B cell (primary cell): ENCODE measurements around the gene ASTN2. TPM values are rescaled to one million over a fixed set of nuclear protein-coding genes. Genes with fewer than 3 reads are reported as not detected.

ENCODE experiments used
- ATAC-seq: fragments of 200-7000 bp; cut with Tn5 transposase; one replicate; pipeline ENCODE4 v1.10.0; 2021; ENCODE audit warnings: low read depth, mild to moderate bottlenecking, moderate number of reproducible peaks, moderate library complexity
- CTCF ChIA-PET: fragments of 350-600 bp; sonication (Branson Sonifier 250); formaldehyde crosslinking; loops from one replicate; lab custom pipeline; 2021; ENCODE audit warnings: antibody characterized with exemption, inconsistent platforms; lab: Charles Lee
- POLR2A ChIA-PET: fragments of 350-600 bp; sonication (Branson Sonifier 250); formaldehyde crosslinking; loops from one replicate; lab custom pipeline; 2021; ENCODE audit warnings: antibody characterized with exemption; lab: Charles Lee
- DNase-seq: peaks from one replicate; pipeline ENCODE4 v3.0.0; 2013
- H2AFZ ChIP-seq: 2 replicates; pipeline ENCODE4 v1.6.1; 2012; ENCODE audit warnings: mild to moderate bottlenecking, low read depth, low read length; ENCODE audit not compliant: insufficient read depth, poor library complexity, severe bottlenecking
- H3K27ac ChIP-seq, 2 donors: 1 replicate in 1 of 2; 2 replicates in 1 of 2; pipeline ENCODE4 v1.5.1; 2012 to 2013; ENCODE audit warnings: low read length in 2 of 2, mild to moderate bottlenecking in 2 of 2, moderate library complexity in 1 of 2
- H3K27me3 ChIP-seq, 4 experiments: fragments of 200-600 bp in 1 of 4; sonication (generic) in 1 of 4; replicated peaks in 1 of 4; 1 replicate in 2 of 4; 2 replicates in 2 of 4; pipeline versions ENCODE4 v1.6.1 to v1.7.0; 2013 to 2016; ENCODE audit warnings: low read length in 3 of 4, mild to moderate bottlenecking in 2 of 4, mixed read lengths in 1 of 4, moderate library complexity in 1 of 4; ENCODE audit not compliant: insufficient read depth in 4 of 4, control insufficient read depth in 3 of 4; ENCODE audit errors: control extremely low read depth in 1 of 4
- H3K36me3 ChIP-seq, 2 experiments: replicated peaks in 1 of 2; 1 replicate in 1 of 2; 2 replicates in 1 of 2; pipeline versions ENCODE4 v1.6.1 to v1.7.1; 2013; ENCODE audit warnings: low read length in 1 of 2; ENCODE audit not compliant: insufficient read depth in 2 of 2, control insufficient read depth in 1 of 2; ENCODE audit errors: control extremely low read depth in 1 of 2, extremely low read depth in 1 of 2
- H3K4me1 ChIP-seq, 2 donors: fragments of 200-600 bp in 1 of 2; sonication (generic) in 1 of 2; 1 replicate in 1 of 2; 2 replicates in 1 of 2; pipeline versions ENCODE4 v1.5.1 to v1.6.1; 2013 to 2017; ENCODE audit warnings: low read length in 2 of 2; ENCODE audit not compliant: control insufficient read depth in 2 of 2, insufficient read depth in 2 of 2
- H3K4me2 ChIP-seq: replicated peaks from 2 replicates; pipeline ENCODE3; 2012; ENCODE audit warnings: mild to moderate bottlenecking, low read depth, low read length; ENCODE audit not compliant: poor library complexity, severe bottlenecking
- H3K4me3 ChIP-seq, 5 experiments: fragments of 200-600 bp in 1 of 5; sonication (generic) in 1 of 5; 1 replicate in 3 of 5; 2 replicates in 2 of 5; pipeline versions ENCODE4 v1.5.1 to v1.7.0; 2011 to 2016; ENCODE audit warnings: low read length in 4 of 5, mild to moderate bottlenecking in 4 of 5, low read depth in 2 of 5, control low read depth in 1 of 5, moderate library complexity in 1 of 5; ENCODE audit not compliant: insufficient read depth in 1 of 5; ENCODE audit errors: control extremely low read depth in 1 of 5, extremely low read depth in 1 of 5
- H3K79me2 ChIP-seq: fragments of 200-600 bp; sonication (generic); one replicate; pipeline ENCODE4 v1.6.0; 2016; ENCODE audit warnings: low read length; ENCODE audit not compliant: control insufficient read depth, insufficient read depth
- H3K9ac ChIP-seq: fragments of 200-600 bp; sonication (generic); 2 replicates; pipeline ENCODE4 v1.6.1; 2017; ENCODE audit warnings: mild to moderate bottlenecking, low read length, moderate library complexity
- H3K9me3 ChIP-seq, 3 donors: one replicate each; pipeline versions ENCODE4 v1.6.1 to v1.7.1; 2013; ENCODE audit warnings: low read length in 2 of 3; ENCODE audit not compliant: control insufficient read depth in 2 of 3, insufficient read depth in 1 of 3; ENCODE audit errors: control extremely low read depth in 1 of 3
- H4K20me1 ChIP-seq: 2 replicates; pipeline ENCODE4 v1.6.0; 2012; ENCODE audit warnings: mild to moderate bottlenecking, low read length; ENCODE audit not compliant: insufficient read depth, control insufficient read depth, poor library complexity, severe bottlenecking
- H3K27ac Mint-ChIP-seq: one replicate; pipeline ENCODE4 v1.8.0; 2021; ENCODE audit warnings: mixed read lengths
- H3K27me3 Mint-ChIP-seq: one replicate; pipeline ENCODE4 v1.8.0; 2021; ENCODE audit warnings: mixed read lengths
- H3K4me1 Mint-ChIP-seq: one replicate; pipeline ENCODE4 v1.8.0; 2021; ENCODE audit warnings: mixed read lengths
- H3K4me3 Mint-ChIP-seq: one replicate; pipeline ENCODE4 v1.8.0; 2021; ENCODE audit warnings: mixed read lengths
- H3K9me3 Mint-ChIP-seq: one replicate; pipeline ENCODE4 v1.8.0; 2022; ENCODE audit warnings: mixed read lengths; ENCODE audit not compliant: insufficient read depth
- EZH2 ChIP-seq: IDR thresholded peaks from 2 replicates; pipeline ENCODE4 v1.6.1; 2012; ENCODE audit warnings: borderline replicate concordance, low read depth, mild to moderate bottlenecking, moderate library complexity, low read length; ENCODE audit not compliant: insufficient read depth, poor library complexity, severe bottlenecking
- WGBS: methylation state at CpG from one replicate; pipeline ENCODE4 v1.1.5; 2013; ENCODE audit warnings: missing lambda C conversion rate; ENCODE audit not compliant: insufficient coverage; 5-methylcytosine and 5-hydroxymethylcytosine counted together
- intact Hi-C: fragments of 100-400 bp; cut with micrococcal nuclease; formaldehyde crosslinking; loops from one replicate; pipeline ENCODE4 v1.10.0; 2022
- polyA plus RNA-seq: library from polyadenylated mRNA; depleted of rRNA; stranded (reverse); fragments of >200 nt; gene quantifications from 2 replicates; pipeline ENCODE4 v1.2.3, GENCODE V29; 2012
- total RNA-seq, 2 donors: library from RNA; stranded (reverse); fragments of 120-200 nt in 1 of 2; gene quantifications; 1 replicate in 1 of 2; 2 replicates in 1 of 2; pipeline versions ENCODE4 v1.2.3 to v1.2.4, GENCODE V29; 2013 to 2022
- TF ChIP-seq, protein P1 (sequence below): fragments of 200-600 bp; IDR thresholded peaks from one replicate; pipeline ENCODE4 v1.8.0; 2022; ENCODE audit warnings: antibody characterized with exemption, mild to moderate bottlenecking

ASTN2 gene
- total and polyA plus RNA-seq, 2 donors (not counting 1 experiment from before 2014, with no cell fraction given), result 1.2 to 3.6 TPM

DNA sequence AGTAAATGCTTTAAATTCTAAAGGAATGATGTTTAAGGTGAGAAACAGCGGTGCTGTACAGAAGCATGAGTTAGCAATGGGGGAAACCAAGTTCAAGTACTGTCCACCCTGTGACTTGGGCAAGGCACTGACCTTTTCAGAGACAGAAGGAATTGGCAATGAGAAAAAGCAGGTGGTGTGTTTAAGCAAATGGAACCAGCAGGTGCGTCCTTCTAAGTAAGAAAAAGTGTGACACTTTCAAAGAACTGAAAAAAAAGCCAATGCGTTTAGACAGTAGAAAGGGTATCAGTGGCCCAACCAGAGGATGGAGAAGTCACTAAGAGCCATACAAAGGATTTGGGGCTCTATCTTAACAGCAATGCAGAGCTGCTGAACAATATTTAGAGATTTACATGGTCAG lies 1010.6 kb downstream of the ASTN2 start:
- H3K27ac Mint-ChIP-seq, result no peak overlapping the region
- no peak overlapping the region for H3K4me3 Mint-ChIP-seq
- Histone ChIP-seq H3K9me3 (no peaks in the 10 kb centered on the region), H2AFZ (no peak overlapping the region), H3K79me2 (no peaks in the 10 kb centered on the region), H3K9ac (no peak overlapping the region), H3K27me3 (no peaks in the 10 kb centered on the region), H3K27ac (no peak overlapping the region), H4K20me1 (no peaks in the 10 kb centered on the region), H3K4me3 (no peak overlapping the region), H3K4me1 (no peaks in the 10 kb centered on the region), H3K36me3 (no peaks in the 10 kb centered on the region), H3K4me2 (no peak overlapping the region)
- TF ChIP-seq EZH2, result no peak
- TF ChIP-seq, protein P1, sequence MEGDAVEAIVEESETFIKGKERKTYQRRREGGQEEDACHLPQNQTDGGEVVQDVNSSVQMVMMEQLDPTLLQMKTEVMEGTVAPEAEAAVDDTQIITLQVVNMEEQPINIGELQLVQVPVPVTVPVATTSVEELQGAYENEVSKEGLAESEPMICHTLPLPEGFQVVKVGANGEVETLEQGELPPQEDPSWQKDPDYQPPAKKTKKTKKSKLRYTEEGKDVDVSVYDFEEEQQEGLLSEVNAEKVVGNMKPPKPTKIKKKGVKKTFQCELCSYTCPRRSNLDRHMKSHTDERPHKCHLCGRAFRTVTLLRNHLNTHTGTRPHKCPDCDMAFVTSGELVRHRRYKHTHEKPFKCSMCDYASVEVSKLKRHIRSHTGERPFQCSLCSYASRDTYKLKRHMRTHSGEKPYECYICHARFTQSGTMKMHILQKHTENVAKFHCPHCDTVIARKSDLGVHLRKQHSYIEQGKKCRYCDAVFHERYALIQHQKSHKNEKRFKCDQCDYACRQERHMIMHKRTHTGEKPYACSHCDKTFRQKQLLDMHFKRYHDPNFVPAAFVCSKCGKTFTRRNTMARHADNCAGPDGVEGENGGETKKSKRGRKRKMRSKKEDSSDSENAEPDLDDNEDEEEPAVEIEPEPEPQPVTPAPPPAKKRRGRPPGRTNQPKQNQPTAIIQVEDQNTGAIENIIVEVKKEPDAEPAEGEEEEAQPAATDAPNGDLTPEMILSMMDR, result no peak
- CTCF ChIA-PET, result no interaction called here
- no peaks in the 10 kb centered on the region for H3K9me3 Mint-ChIP-seq
- DNase-seq (no peak), ATAC-seq (no peak)
- POLR2A ChIA-PET, result no interaction called here
- H3K4me1 Mint-ChIP-seq, result no peaks in the 10 kb centered on the region
- intact Hi-C loops, result no loop called here
- no peaks in the 10 kb centered on the region for H3K27me3 Mint-ChIP-seq
- WGBS, result 90% methylated on average over 3 of the region's 3 CpGs

DNA sequence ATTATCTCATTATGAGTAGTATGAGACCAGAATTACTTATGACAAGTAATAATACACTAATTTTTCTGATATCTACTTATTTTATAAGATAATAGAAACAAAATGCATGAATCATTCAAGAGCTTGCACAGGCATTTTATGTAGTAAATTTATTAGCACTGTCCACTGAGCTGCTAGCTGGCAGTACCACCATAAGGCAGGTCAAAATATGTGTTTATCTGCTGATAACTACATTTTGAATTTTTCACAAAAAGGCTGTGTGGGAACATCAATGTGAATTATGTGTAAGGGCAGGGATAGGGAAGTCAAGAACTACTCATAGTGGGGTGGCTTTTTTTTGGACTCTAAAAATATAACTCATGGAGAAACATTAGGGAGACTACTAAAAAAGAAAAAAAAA lies 1011.7 kb downstream of the ASTN2 start:
- intact Hi-C loops, result no loop called here
- no peaks in the 10 kb centered on the region for H3K9me3 Mint-ChIP-seq
- no peaks in the 10 kb centered on the region for H3K79me2 ChIP-seq
- no peak overlapping the region for H3K4me3 Mint-ChIP-seq
- H3K27me3 ChIP-seq, result no peaks in the 10 kb centered on the region
- TF ChIP-seq EZH2, result no peak
- TF ChIP-seq, protein P1, result no peak
- no peak overlapping the region for H3K27ac Mint-ChIP-seq
- ChIA-PET POLR2A (no interaction called here), CTCF (no interaction called here)
- no peak overlapping the region for H3K27ac ChIP-seq
- no peaks in the 10 kb centered on the region for H3K36me3 ChIP-seq
- ATAC-seq (no peak), DNase-seq (no peak)
- no peak overlapping the region for H3K4me2 ChIP-seq
- no peaks in the 10 kb centered on the region for H3K4me1 ChIP-seq
- H3K4me3 ChIP-seq, result no peak overlapping the region
- no peaks in the 10 kb centered on the region for H4K20me1 ChIP-seq
- no peaks in the 10 kb centered on the region for H3K4me1 Mint-ChIP-seq
- H3K9me3 ChIP-seq, result no peaks in the 10 kb centered on the region
- H3K9ac ChIP-seq, result no peak overlapping the region
- no peaks in the 10 kb centered on the region for H3K27me3 Mint-ChIP-seq
- H2AFZ ChIP-seq, result no peak overlapping the region
